Gastroesophageal sphincter (tissue), 4 donors: Measurements from ENCODE around the gene TRIO. TPM values are rescaled to one million over a fixed set of nuclear protein-coding genes. Genes with fewer than 3 reads are reported as not detected.

ENCODE experiments used
- ATAC-seq: fragments of 150-250 bp; one replicate; pipeline ENCODE4 v1.9.1; 2016; ENCODE audit warnings: mild to moderate bottlenecking, moderate library complexity
- H3K27ac ChIP-seq, 4 donors: fragments of 200-600 bp; sonication (generic) in 3 of 4; 1 replicate in 3 of 4; 2 replicates in 1 of 4; pipeline ENCODE4 v1.5.1; 2016 to 2019
- H3K27me3 ChIP-seq: fragments of 200-600 bp; sonication (generic); one replicate; pipeline ENCODE4 v1.5.1; 2019
- H3K36me3 ChIP-seq, 2 donors: fragments of 200-600 bp; sonication (generic); one replicate each; pipeline ENCODE4 v1.5.1; 2019; ENCODE audit warnings: control low read depth in 1 of 2
- H3K4me1 ChIP-seq, 3 donors: fragments of 200-600 bp; sonication (generic); 1 replicate in 2 of 3; 2 replicates in 1 of 3; pipeline ENCODE4 v1.5.1; 2016 to 2019; ENCODE audit warnings: control low read depth in 2 of 3
- H3K4me3 ChIP-seq, 2 donors: fragments of 200-600 bp; sonication (generic); one replicate each; pipeline ENCODE4 v1.5.1; 2019; ENCODE audit warnings: mild to moderate bottlenecking in 1 of 2, moderate library complexity in 1 of 2
- H3K9me3 ChIP-seq, 3 donors: fragments of 200-600 bp; sonication (generic); one replicate each; pipeline ENCODE4 v1.5.1; 2017 to 2019; ENCODE audit warnings: control low read depth in 2 of 3
- CTCF ChIP-seq, 4 experiments: fragments of 200-600 bp in 2 of 4; fragments of 450-650 bp in 2 of 4; sonication (generic) in 1 of 4; IDR thresholded peaks; one replicate each; pipeline ENCODE4 v1.5.1; 2017 to 2019; ENCODE audit warnings: antibody characterized with exemption in 4 of 4, mild to moderate bottlenecking in 2 of 4, moderate library complexity in 2 of 4
- EP300 ChIP-seq: sonication (generic); formaldehyde crosslinking; IDR thresholded peaks from one replicate; pipeline ENCODE4 v1.6.1; 2017; ENCODE audit warnings: antibody characterized with exemption, mild to moderate bottlenecking
- POLR2A ChIP-seq, 2 donors: fragments of 450-650 bp; IDR thresholded peaks; one replicate each; pipeline ENCODE4 v1.6.1; 2017; ENCODE audit warnings: antibody characterized with exemption in 2 of 2, mild to moderate bottlenecking in 2 of 2, moderate library complexity in 1 of 2
- POLR2AphosphoS5 ChIP-seq: sonication (generic); formaldehyde crosslinking; IDR thresholded peaks from one replicate; pipeline ENCODE4 v1.6.1; 2017; ENCODE audit warnings: antibody characterized with exemption
- WGBS, 2 donors: methylation state at CpG; one replicate each; pipeline ENCODE4 v1.1.5; 2018; ENCODE audit warnings: low coverage in 1 of 2; 5-methylcytosine and 5-hydroxymethylcytosine counted together
- total RNA-seq, 4 donors: library from RNA; depleted of rRNA; stranded (reverse); fragments of >200 nt; gene quantifications; one replicate each; pipeline ENCODE4 v1.1.0, GENCODE V29; 2016

Gene TRIO
- total RNA-seq, 4 donors from 2014 or later, result 69.2 to 257 (median 172) TPM

DNA sequence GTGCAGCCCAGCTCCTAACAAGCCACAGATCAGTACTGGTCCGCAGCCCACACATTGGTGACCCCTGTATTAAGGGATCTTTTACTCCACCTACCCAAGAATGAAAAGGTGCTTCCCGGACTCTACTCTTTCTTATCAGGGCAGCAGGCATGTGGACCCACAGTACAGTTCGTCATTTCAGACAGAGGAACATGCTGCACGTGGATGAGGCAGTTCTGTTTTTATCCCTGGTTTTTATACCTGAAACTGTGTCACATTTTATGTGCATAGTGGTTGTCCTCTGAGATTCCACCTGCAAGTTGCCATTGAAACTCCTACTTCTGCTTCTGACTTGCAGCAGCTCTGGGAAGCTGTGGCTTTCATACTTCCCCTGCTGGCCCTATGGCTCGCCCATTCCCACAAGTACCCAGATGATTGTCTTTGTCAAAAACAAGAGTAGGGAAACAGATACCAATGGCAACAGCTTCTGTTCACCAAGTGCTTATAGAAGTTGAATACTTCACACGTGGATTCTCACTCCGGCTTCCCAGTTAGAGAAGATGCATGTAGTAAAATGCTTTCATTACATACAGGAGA is 208.0 kb downstream of the TRIO start:
- 55 to 73% methylated on average over 5 to 6 of the region's 7 CpGs for WGBS, 2 donors
- TF ChIP-seq CTCF (IDR thresholded peaks at IDR 0.05), result no peak
- no peak for TF ChIP-seq POLR2AphosphoS5
- no peak for TF ChIP-seq EP300
- TF ChIP-seq POLR2A (IDR thresholded peaks at IDR 0.05), result no peak

DNA sequence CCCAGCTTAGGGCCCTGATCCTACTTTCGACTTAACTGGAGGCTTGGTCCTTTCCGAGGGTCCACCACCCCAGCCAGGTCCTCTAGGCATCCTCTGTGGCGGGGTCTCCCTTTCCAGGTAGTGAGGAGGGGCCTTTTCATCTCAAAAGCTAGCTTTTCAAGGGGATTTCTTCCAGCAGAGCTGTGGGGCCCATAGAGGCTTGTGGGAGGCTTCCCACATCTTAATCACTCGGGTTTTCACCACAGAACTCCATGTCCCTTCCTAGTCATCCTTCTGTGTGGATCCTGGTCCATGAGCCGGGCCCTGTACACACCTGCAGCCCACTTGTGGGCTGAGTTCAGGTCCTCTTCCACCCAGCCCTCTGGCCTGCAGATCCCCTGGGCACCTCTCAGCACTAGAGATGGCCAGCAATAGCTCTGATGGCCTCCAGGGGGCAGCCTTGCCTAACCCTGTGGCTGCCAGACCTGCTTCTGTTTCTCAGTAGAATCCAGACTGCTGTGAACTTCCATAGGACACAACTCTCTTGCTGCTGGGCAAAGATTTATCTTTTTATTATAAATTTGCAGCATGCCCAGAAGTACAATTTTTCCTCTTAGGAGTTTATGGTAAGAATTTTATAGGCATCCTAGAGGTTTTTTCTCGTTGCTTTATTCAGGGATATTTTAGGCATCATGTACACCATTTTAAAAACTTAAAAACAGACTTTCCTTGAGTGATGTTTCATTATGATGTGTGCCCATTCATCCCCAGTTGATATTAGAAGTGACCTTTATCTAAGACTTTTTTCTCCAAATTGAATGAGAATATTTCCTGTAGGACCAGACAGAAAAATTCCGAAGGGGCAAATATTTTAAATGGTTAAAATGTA is 208.9 kb downstream of the TRIO start:
- no peak overlapping the region for H3K27ac ChIP-seq
- H3K27me3 ChIP-seq, result no peaks in the 10 kb centered on the region
- TF ChIP-seq POLR2A (IDR thresholded peaks at IDR 0.05) (no peak), POLR2AphosphoS5 (peak; percentile 22), CTCF (IDR thresholded peaks at IDR 0.05) (peak; percentile 86 to 94 (median 88)), EP300 (no peak)
- ATAC-seq, result peak; percentile 83
- peaks cover 0 to 6% of the 10 kb centered on the region in 2 donors for H3K36me3 ChIP-seq
- H3K9me3 ChIP-seq, result no peaks in the 10 kb centered on the region
- WGBS, 2 donors, result 50 to 68% methylated on average over 2 to 5 of the region's 7 CpGs
- peaks cover 0 to 69% (median 7%) of the 10 kb centered on the region in 3 donors for H3K4me1 ChIP-seq
- H3K4me3 ChIP-seq, result no peak overlapping the region

More for the DNA sequence above, 208.0 kb downstream of the TRIO start:
- Histone ChIP-seq H3K36me3 (peaks cover 0 to 13% of the 10 kb centered on the region in 2 donors), H3K9me3 (no peaks in the 10 kb centered on the region), H3K27me3 (no peaks in the 10 kb centered on the region), H3K4me1 (peaks cover 0 to 60% (median 7%) of the 10 kb centered on the region in 3 donors), H3K4me3 (no peak overlapping the region), H3K27ac (peak overlapping the region in 1 of 4 donors; percentile 2)
- ATAC-seq, result no peak

GRCh38 chr5:14353726-14354474 is 210.8 kb downstream of the TRIO start:
- H3K9me3 ChIP-seq, result no peaks in the 10 kb centered on the region
- no peak for ATAC-seq
- H3K4me1 ChIP-seq, result peaks cover 0 to 61% (median 0%) of the 10 kb centered on the region in 3 donors
- H3K27ac ChIP-seq, result no peak overlapping the region
- H3K36me3 ChIP-seq, result peaks cover 0 to 18% of the 10 kb centered on the region in 2 donors
- H3K27me3 ChIP-seq, result no peaks in the 10 kb centered on the region
- H3K4me3 ChIP-seq, result no peak overlapping the region
- 73 to 80% methylated on average over 3 to 6 of the region's 11 CpGs for WGBS, 2 donors
- TF ChIP-seq POLR2AphosphoS5, result no peak
- TF ChIP-seq EP300, result no peak
- TF ChIP-seq POLR2A (IDR thresholded peaks at IDR 0.05), result no peak
- no peak for TF ChIP-seq CTCF (IDR thresholded peaks at IDR 0.05)

DNA sequence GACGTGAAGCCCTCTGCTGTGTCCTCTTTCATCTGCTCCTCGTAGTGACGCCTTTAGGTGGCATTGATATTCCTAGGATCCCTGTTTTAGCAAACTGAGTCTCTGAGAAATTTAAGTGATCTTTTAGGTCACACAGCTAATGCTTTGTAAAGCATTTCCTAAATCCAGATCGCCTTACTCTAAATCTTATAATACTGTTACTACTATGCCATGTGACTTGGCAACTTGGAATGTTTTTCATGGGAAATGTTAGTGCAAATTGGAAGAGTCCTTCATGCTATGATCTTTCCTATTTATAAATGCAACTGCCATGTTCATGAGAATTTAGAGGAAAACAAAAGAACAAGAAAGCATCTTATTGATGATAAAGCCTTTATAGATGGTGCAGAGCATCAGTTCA is 212.2 kb downstream of the TRIO start:
- Histone ChIP-seq H3K27ac (no peak overlapping the region), H3K36me3 (peaks cover 0 to 33% of the 10 kb centered on the region in 2 donors), H3K27me3 (no peaks in the 10 kb centered on the region), H3K9me3 (no peaks in the 10 kb centered on the region), H3K4me3 (no peak overlapping the region), H3K4me1 (peaks cover 0 to 49% (median 0%) of the 10 kb centered on the region in 3 donors)
- ATAC-seq, result no peak
- TF ChIP-seq POLR2A (IDR thresholded peaks at IDR 0.05), result no peak
- no peak for TF ChIP-seq POLR2AphosphoS5
- no peak for TF ChIP-seq EP300
- WGBS, 2 donors, result 75 to 91% methylated on average over 4 of the region's 4 CpGs

GRCh38 chr5:14356305-14356704 is 213.2 kb downstream of the TRIO start:
- no peak overlapping the region for H3K4me3 ChIP-seq
- peaks cover 0 to 43% of the 10 kb centered on the region in 2 donors for H3K36me3 ChIP-seq
- H3K4me1 ChIP-seq, result peaks cover 0 to 49% (median 0%) of the 10 kb centered on the region in 3 donors
- no peak overlapping the region for H3K27ac ChIP-seq
- H3K27me3 ChIP-seq, result no peaks in the 10 kb centered on the region
- TF ChIP-seq POLR2A (IDR thresholded peaks at IDR 0.05) (no peak), POLR2AphosphoS5 (no peak), CTCF (IDR thresholded peaks at IDR 0.05) (no peak), EP300 (no peak)
- no peak for ATAC-seq
- no peaks in the 10 kb centered on the region for H3K9me3 ChIP-seq
- WGBS, 2 donors, result 82 to 92% methylated on average over 1 of the region's 1 CpG
